IgD-negative memory B cell (primary cell): Measurements from ENCODE around the gene SPOPL. TPM values are rescaled to one million over a fixed set of nuclear protein-coding genes. Genes with fewer than 3 reads are reported as not detected.

ENCODE experiments used
- H3K27ac Mint-ChIP-seq, 3 donors: one replicate each; pipeline ENCODE4 v1.8.0; 2020 to 2022; ENCODE audit warnings: mild to moderate bottlenecking in 3 of 3, mixed read lengths in 3 of 3, moderate library complexity in 1 of 3
- H3K27me3 Mint-ChIP-seq: one replicate; pipeline ENCODE4 v1.8.0; 2021; ENCODE audit warnings: mixed read lengths
- H3K36me3 Mint-ChIP-seq: one replicate; pipeline ENCODE4 v1.8.0; 2020; ENCODE audit warnings: mild to moderate bottlenecking, mixed read lengths
- H3K4me1 Mint-ChIP-seq, 3 donors: one replicate each; pipeline ENCODE4 v1.8.0; 2020 to 2022; ENCODE audit warnings: mixed read lengths in 3 of 3, mild to moderate bottlenecking in 1 of 3
- H3K4me3 Mint-ChIP-seq, 4 donors: one replicate each; pipeline ENCODE4 v1.8.0; 2020 to 2022; ENCODE audit warnings: mild to moderate bottlenecking in 4 of 4, mixed read lengths in 4 of 4, moderate library complexity in 3 of 4
- H3K9me3 Mint-ChIP-seq, 3 donors: one replicate each; pipeline ENCODE4 v1.8.0; 2020 to 2021; ENCODE audit warnings: mixed read lengths in 3 of 3, mild to moderate bottlenecking in 1 of 3
- polyA plus RNA-seq: library from polyadenylated mRNA; unstranded; fragments of 300-500 nt; fragmentation: Illumina TruSeq; gene quantifications from one replicate; pipeline ENCODE4 v1.2.3, GENCODE V29; 2021

Gene SPOPL
- polyA plus RNA-seq, 1 donor from 2014 or later, result 7.7 TPM

DNA sequence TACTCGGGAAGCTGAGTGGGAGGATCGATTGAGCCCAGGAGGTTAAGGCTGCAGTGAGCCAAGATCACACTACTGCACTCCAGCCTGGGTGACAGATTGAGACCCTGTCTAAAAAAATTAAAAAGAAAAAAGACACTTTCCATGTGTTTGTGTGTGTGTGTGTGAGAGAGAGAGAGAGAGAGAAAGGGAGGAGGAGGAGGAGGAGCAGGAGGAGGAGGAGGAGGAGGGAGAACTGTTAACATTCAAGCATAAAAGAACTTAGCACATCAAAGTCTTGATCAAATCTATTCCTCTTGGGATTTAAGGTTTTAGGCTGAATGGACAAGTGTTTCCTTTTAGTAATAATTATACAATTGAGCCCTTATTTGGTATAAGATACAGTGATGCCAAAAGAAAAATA, 75.5 kb downstream of the SPOPL start:
- peaks cover 2 to 8% (median 6%) of the 10 kb centered on the region in 3 donors for H3K9me3 Mint-ChIP-seq
- no peaks in the 10 kb centered on the region for H3K27me3 Mint-ChIP-seq
- peaks cover 39% of the 10 kb centered on the region for H3K36me3 Mint-ChIP-seq
- H3K27ac Mint-ChIP-seq, result no peak overlapping the region
- peaks cover 0 to 2% (median 0%) of the 10 kb centered on the region in 3 donors for H3K4me1 Mint-ChIP-seq
- peak overlapping the region in 1 of 4 donors; percentile 39 for H3K4me3 Mint-ChIP-seq

DNA sequence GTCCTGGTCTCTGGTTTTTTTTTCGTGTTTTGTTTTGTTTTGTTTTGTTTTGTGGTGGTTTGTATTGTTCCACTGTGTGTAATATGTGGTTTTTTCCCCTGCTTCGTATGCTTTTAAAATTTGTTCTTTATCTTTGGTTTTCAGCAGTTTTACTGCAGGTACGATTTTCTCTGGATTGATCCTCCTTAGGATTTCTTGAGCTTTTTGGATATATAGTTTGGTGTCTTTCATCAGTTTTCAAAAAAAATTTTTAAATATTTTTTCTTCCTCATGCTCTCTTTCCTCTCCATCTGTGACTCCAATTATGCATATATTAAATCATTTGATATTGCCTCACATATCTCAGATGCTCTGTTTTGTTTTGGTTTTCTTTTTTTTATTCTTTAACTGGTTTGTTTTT, 78.0 kb downstream of the SPOPL start:
- H3K4me3 Mint-ChIP-seq, result no peak overlapping the region
- H3K9me3 Mint-ChIP-seq, result peaks cover 2 to 5% (median 3%) of the 10 kb centered on the region in 3 donors
- no peaks in the 10 kb centered on the region for H3K27me3 Mint-ChIP-seq
- peaks cover 31% of the 10 kb centered on the region for H3K36me3 Mint-ChIP-seq
- no peak overlapping the region for H3K27ac Mint-ChIP-seq
- peaks cover 0 to 2% (median 0%) of the 10 kb centered on the region in 3 donors for H3K4me1 Mint-ChIP-seq

DNA sequence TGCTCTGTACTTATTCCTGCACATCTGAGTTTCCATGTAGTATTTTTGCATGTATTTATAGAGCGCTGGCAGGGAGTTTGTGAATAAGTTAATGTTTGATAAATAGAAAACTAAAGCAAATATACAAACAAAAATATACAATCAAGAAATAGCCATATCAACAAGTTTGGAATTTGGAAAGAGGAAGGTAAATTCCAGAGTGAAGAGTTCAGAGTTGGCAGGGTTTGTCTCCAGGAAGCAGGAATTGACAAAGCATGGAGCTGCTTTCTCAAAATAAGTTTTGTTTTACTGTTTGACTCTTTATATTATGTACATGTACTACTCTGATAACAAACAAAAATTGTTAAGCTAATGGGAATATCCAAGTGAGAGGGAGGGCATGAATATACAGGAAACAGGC, 80.3 kb downstream of the SPOPL start:
- Mint-ChIP-seq H3K36me3 (peaks cover 22% of the 10 kb centered on the region), H3K9me3 (peaks cover 0 to 2% (median 0%) of the 10 kb centered on the region in 3 donors), H3K27ac (no peak overlapping the region), H3K27me3 (no peaks in the 10 kb centered on the region), H3K4me1 (no peaks in the 10 kb centered on the region), H3K4me3 (no peak overlapping the region)

DNA sequence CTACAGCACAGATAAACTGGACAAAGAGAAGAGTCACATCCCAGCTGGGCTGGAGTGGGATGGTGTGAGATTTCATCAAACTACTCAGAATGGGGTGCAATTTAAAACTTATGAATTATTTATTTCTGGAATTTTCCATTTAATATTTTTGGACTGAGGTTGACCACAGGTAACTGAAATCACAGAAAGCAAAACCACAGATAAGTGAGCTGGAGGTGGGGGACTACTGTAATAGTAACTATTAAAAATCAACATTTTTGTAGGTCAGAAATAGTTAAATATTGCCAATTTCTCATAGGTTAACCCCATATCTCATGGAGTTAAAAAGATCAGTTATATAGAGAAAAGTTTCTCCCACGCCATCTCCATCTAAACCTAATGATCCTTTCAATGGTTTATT, 88.1 kb downstream of the SPOPL start:
- H3K4me3 Mint-ChIP-seq, result no peak overlapping the region
- H3K27me3 Mint-ChIP-seq, result no peaks in the 10 kb centered on the region
- no peaks in the 10 kb centered on the region for H3K9me3 Mint-ChIP-seq
- H3K4me1 Mint-ChIP-seq, result no peaks in the 10 kb centered on the region
- H3K27ac Mint-ChIP-seq, result no peak overlapping the region
- H3K36me3 Mint-ChIP-seq, result peaks cover 14% of the 10 kb centered on the region

DNA sequence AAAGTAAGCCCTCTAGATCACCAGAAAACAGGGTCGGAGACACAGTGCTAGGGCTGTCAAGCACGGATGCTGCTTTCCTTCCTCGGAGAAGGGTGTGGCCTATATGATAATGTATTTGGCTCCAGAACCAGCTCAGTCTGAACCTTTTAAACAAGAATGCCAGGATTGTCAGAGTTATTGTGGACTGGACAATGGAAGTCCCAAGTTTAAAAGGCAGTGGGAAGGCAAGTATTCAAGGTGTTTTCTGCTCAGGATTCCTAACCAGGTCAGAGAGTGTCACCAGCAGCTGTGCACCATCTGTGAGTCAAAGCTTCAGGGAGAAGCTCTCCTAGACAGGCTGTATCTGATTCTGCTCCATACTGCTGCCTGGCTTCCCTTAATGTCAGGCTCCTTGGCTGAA, 94.8 kb downstream of the SPOPL start:
- Mint-ChIP-seq H3K27me3 (no peaks in the 10 kb centered on the region), H3K36me3 (peaks cover 13% of the 10 kb centered on the region), H3K4me3 (no peak overlapping the region), H3K9me3 (no peaks in the 10 kb centered on the region), H3K4me1 (peaks cover 0 to 2% (median 0%) of the 10 kb centered on the region in 3 donors), H3K27ac (peak overlapping the region in 1 of 3 donors; percentile 4)

DNA sequence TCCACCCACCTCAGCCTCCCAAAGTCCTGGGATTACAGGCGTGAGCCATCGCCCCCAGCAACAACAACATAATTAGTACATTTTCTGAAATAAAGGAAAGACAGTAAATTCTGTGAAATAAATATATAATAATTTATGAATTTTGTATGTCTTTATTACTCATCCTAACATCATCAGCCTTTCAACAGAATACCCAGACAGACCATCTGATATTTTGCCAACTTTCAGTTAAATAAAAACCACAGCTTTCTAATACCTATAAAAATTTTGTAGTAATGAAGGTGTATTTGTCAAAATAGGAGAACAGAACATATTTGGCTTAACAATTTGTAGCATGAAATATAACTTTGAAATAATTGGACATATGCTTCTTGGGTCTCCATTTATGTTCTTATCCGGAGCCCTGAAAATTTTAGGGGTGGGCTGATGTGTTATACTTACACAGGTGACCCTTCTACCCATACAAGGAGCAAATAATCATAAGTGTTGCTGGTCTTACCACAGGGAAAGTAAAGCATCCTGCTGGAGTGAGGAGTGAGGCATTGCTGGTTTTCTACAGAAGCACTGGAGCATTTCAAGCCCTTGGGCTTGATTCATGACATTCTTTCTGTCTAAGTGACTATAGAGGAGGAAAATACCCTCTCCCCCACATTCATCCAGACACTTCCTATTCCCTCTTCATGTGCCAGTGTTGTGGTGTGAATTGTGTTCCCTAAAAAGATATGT, 99.3 kb downstream of the SPOPL start:
- Mint-ChIP-seq H3K27ac (peak overlapping the region in 1 of 3 donors; percentile 46), H3K36me3 (peaks cover 8% of the 10 kb centered on the region), H3K4me1 (peaks cover 0 to 2% (median 0%) of the 10 kb centered on the region in 3 donors), H3K4me3 (no peak overlapping the region), H3K27me3 (no peaks in the 10 kb centered on the region), H3K9me3 (no peaks in the 10 kb centered on the region)

DNA sequence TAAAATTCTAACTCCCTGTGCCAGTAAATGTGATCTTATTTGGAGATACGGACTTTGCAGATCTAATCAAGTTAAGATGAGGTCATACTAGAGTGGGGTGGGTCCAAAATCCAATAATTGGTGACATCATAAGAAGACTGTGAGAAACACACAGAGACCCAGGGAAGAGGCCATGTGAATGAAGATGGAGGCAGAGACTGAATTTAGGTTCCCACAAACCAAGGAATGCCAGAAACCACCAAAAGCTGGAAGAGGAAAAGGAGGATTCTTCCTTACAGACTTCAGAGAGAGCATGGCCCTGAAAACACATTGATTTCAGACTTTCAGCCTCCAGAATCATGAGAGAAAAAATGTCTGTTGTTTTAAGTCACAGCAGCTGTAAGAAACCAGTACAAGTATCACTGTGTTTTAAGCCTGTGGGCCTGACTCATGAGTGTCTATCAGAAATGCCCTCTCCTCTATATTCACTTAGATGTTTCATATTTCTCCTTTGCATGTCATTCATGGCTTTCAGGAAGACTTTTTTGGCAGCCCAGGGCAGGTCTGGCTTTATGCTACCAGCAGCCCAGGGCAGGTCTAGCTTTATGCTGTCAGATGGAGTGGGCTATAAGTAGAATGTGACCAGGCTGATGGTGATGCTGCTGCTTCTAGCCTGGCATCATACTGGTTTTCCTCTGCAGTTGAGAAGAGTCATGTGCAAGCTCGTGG, 100.0 kb downstream of the SPOPL start:
- H3K36me3 Mint-ChIP-seq, result peaks cover 5% of the 10 kb centered on the region
- no peak overlapping the region for H3K27ac Mint-ChIP-seq
- H3K4me3 Mint-ChIP-seq, result peak overlapping the region in 1 of 4 donors; percentile 1
- peaks cover 0 to 2% (median 0%) of the 10 kb centered on the region in 3 donors for H3K4me1 Mint-ChIP-seq
- no peaks in the 10 kb centered on the region for H3K9me3 Mint-ChIP-seq
- H3K27me3 Mint-ChIP-seq, result no peaks in the 10 kb centered on the region

DNA sequence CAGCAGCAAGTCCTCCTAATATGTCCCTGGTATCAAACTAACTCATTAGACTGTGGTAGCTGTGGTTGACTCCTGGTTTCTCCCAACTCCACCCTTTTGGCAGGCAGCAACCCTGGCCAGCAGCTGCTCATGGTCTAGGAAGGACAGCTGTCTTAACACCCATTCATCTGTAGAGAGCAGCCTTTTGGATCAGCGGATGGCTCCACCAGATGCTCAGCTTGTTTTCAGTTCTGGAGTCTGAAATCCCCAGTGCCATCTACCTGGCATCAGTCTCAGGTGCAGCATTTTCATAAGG, 100.5 kb downstream of the SPOPL start:
- Mint-ChIP-seq H3K27ac (no peak overlapping the region), H3K4me3 (peak overlapping the region in 1 of 4 donors; percentile 1), H3K36me3 (peaks cover 5% of the 10 kb centered on the region), H3K27me3 (no peaks in the 10 kb centered on the region), H3K9me3 (no peaks in the 10 kb centered on the region), H3K4me1 (no peaks in the 10 kb centered on the region)

DNA sequence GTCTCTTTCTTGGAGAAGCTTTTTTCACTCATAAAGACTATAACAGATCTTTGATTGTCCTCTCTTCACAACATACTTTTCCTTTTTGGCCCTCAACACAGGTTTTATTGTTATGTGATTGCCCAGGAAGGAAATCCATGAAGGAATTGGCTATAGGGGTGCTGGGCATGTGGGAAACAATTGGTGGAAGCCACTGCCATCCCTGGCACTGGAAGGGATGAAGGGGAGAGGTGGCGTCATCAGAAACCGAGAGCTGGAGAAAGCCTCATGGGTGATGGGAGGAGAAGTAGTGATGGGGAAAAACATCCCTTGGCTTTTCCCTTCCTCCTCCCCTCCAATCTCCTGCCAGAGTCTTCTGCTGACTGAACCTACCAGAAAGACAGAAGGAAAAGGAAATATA, 106.2 kb downstream of the SPOPL start:
- H3K9me3 Mint-ChIP-seq, result no peaks in the 10 kb centered on the region
- H3K4me1 Mint-ChIP-seq, result no peaks in the 10 kb centered on the region
- H3K27me3 Mint-ChIP-seq, result no peaks in the 10 kb centered on the region
- no peak overlapping the region for H3K4me3 Mint-ChIP-seq
- peak overlapping the region in 1 of 3 donors; percentile 64 for H3K27ac Mint-ChIP-seq
- H3K36me3 Mint-ChIP-seq, result peaks cover 2% of the 10 kb centered on the region

DNA sequence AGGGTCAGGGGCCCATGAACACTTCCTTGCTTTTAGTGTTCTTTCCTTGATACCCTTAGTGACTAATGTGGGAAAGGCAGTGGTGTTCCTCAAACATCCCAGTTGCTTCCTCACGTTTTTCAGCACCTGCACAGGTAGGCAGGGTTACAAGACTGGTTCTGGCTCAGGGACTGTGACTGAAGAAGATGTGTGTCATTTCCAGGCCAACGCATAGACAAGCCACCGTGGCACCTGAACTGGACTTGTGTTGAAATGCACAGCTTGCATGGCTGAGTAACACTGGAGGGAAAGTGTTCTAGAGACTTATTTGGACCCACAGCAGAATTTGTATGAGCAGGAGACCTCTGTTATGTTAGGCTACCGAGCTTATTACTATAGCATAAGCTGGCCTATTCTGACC, 107.9 kb downstream of the SPOPL start:
- no peaks in the 10 kb centered on the region for H3K4me1 Mint-ChIP-seq
- H3K36me3 Mint-ChIP-seq, result no peaks in the 10 kb centered on the region

DNA sequence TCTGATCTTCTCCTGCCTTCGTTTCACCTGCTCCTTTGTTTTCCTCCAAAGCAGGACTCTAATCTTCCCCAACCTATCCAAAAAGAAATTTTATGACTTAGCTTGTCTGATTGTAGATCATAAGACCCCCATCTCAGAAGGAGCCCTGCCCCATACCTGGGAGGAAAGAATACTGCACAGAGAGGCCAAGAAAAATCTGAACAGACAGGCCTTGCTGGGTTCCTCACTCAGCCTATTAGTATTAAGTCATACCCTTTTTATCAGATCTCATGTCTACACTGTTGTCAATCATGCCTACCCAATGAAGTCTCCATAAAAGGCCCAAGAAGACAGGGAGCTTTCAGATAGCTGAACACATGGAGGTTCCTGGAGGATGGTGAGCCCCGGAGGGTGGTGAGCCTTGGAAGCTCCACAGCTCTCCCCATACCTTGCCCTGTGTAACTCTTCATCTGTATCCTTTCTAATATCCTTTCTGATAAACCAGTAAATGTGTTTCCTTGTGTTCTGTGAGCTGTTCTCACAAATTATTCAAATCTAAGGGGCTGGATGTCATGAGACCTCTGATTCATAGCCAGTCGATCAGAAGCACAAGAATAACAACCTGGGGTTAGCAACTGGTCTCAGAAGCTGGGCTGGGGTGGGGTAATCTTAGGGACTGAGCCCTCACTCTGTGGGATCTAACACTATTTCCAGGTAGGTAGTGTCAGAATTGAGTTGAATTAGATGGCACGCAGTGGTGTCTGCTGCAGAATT, 108.8 kb downstream of the SPOPL start:
- H3K9me3 Mint-ChIP-seq, result peaks cover 0 to 2% (median 0%) of the 10 kb centered on the region in 3 donors
- H3K27me3 Mint-ChIP-seq, result no peaks in the 10 kb centered on the region
- H3K4me1 Mint-ChIP-seq, result no peaks in the 10 kb centered on the region
- H3K4me3 Mint-ChIP-seq, result no peak overlapping the region
- no peaks in the 10 kb centered on the region for H3K36me3 Mint-ChIP-seq
- no peak overlapping the region for H3K27ac Mint-ChIP-seq

More for the DNA sequence above, 107.9 kb downstream of the SPOPL start:
- H3K4me3 Mint-ChIP-seq, result no peak overlapping the region
- no peaks in the 10 kb centered on the region for H3K9me3 Mint-ChIP-seq
- no peak overlapping the region for H3K27ac Mint-ChIP-seq
- H3K27me3 Mint-ChIP-seq, result no peaks in the 10 kb centered on the region

DNA sequence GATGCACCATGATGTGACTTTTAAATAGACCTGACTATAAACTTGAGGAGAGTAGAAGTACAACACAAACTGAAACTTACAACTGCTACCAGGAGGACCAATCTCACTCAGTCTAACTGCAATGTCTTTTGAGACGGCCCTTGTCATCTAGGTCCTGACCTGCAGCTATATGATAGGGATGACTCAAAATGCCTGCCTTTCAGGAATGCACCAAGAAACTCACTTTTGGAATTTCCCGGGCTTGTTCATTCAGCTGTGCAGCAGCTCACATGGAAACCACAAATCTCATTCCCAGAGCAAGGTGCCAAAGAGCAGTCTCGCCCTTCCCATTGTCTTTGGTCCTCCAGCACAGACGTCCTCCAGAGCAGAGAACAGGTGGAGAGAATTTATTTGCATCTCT, 113.7 kb downstream of the SPOPL start:
- Mint-ChIP-seq H3K9me3 (peaks cover 0 to 2% (median 0%) of the 10 kb centered on the region in 3 donors), H3K36me3 (no peaks in the 10 kb centered on the region), H3K27ac (peak overlapping the region in 1 of 3 donors; percentile 23), H3K27me3 (no peaks in the 10 kb centered on the region), H3K4me1 (no peaks in the 10 kb centered on the region), H3K4me3 (no peak overlapping the region)

DNA sequence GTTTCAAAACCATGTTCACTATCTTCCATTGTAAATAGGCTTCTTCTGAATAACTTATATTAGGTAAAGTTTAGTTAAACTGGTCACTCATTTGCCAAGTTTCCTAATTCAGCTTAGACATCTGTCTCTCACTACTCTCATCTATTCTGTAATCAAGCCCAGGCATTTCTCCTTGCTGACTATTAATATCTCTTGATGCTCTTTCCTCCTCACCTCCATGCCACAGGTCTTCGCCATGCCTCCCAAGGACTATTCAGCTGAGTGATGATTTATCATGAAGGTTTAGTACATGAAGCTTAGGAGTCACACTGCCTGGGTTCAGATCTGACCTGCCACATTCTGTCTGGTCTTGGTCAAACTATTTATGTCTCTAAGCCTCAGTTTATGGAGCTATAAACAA, 115.5 kb downstream of the SPOPL start:
- Mint-ChIP-seq H3K36me3 (no peaks in the 10 kb centered on the region), H3K9me3 (peaks cover 0 to 2% (median 0%) of the 10 kb centered on the region in 3 donors), H3K27ac (no peak overlapping the region), H3K27me3 (peaks cover 2% of the 10 kb centered on the region), H3K4me3 (no peak overlapping the region), H3K4me1 (peaks cover 0 to 3% (median 0%) of the 10 kb centered on the region in 3 donors)

DNA sequence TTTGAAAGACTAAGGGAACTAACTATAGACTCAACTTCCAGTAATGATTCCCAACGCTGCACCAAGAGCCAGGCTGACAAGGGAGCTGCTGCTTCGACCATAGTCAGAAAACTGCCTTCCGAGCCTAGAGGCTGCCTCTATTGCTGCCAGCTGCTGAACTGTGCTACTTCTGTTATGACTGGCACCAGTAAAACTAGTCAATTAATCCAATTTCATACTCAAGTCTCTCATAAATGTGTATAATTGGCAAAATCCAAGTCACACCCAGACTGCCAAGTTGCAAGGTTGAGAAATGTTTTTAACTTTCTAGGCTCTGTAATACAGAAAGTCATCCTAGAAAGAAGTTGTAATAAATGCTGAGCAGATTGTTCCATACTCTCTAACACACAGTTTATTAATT, 117.4 kb downstream of the SPOPL start:
- Mint-ChIP-seq H3K27me3 (peaks cover 2% of the 10 kb centered on the region), H3K4me3 (no peak overlapping the region), H3K9me3 (peaks cover 0 to 2% (median 0%) of the 10 kb centered on the region in 3 donors), H3K36me3 (no peaks in the 10 kb centered on the region), H3K27ac (peak overlapping the region in 1 of 3 donors; percentile 25), H3K4me1 (peaks cover 0 to 9% (median 0%) of the 10 kb centered on the region in 3 donors)

DNA sequence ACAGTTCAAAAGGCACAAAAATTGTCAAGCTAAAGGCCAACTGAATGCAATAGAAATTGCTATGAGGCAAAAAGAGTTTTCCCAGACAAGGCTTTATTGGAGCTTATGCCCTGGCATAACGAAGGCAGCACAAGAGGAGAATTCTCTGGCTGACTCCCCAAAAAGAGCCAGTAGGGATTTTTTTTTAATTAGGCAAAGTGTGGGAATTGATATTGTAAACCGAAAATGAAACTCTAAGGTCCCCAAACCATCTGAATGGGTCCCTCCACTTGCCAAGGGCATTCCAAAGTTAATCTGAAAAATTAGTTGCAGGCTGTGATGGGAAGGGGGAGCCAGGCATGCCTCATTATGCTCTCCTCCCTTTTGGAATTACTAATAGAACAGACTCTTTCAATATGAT, 118.9 kb downstream of the SPOPL start:
- Mint-ChIP-seq H3K27me3 (peaks cover 2% of the 10 kb centered on the region), H3K9me3 (no peaks in the 10 kb centered on the region), H3K27ac (no peak overlapping the region), H3K4me1 (peaks cover 0 to 9% (median 0%) of the 10 kb centered on the region in 3 donors), H3K4me3 (no peak overlapping the region), H3K36me3 (no peaks in the 10 kb centered on the region)
